22Rv1 (cell line): ENCODE results near the gene VMP1.

ENCODE experiments used
- CTCF ChIP-seq: fragments of 450-650 bp; IDR thresholded peaks from 2 replicates; pipeline ENCODE4 v1.5.1; 2017; ENCODE audit warnings: mild to moderate bottlenecking
- ZFX ChIP-seq: fragments of 450-650 bp; IDR thresholded peaks from 2 replicates; pipeline ENCODE4 v1.6.1; 2017; ENCODE audit warnings: antibody characterized with exemption, borderline replicate concordance

GRCh38 chr17:59748591-59748990, 41.1 kb downstream of the VMP1 start:
- no peak for TF ChIP-seq ZFX
- no peak for TF ChIP-seq CTCF
